ENCODE measurements around the gene COL27A1.
A peak's percentile ranks its signal among the peaks of the same experiment; 100 is the strongest.

COL27A1 gene

GRCh38 chr9:114287763-114288192 lies 132.4 kb downstream of the COL27A1 start:
- DNase-seq (ENCODE audit: low spot score): no peak

GRCh38 chr9:114288193-114289091 lies 133.1 kb downstream of the COL27A1 start:
- DNase-seq (ENCODE audit: low spot score): no peak

GRCh38 chr9:114289106-114289505 lies 133.8 kb downstream of the COL27A1 start:
- no peak for DNase-seq (ENCODE audit: low spot score)

GRCh38 chr9:114289571-114290481 lies 134.5 kb downstream of the COL27A1 start:
- no peak for DNase-seq (ENCODE audit: low spot score)

- no peak for DNase-seq (ENCODE audit: low spot score)
Measured at GRCh38 chr9:114290561-114290986, 135.2 kb downstream of the COL27A1 start.

GRCh38 chr9:114291064-114291474 lies 135.7 kb downstream of the COL27A1 start:
- DNase-seq (ENCODE audit: low spot score): peak; percentile 69

GRCh38 chr9:114291886-114292590 lies 136.7 kb downstream of the COL27A1 start:
- no peak for DNase-seq (ENCODE audit: low spot score)

GRCh38 chr9:114294664-114295063 lies 139.3 kb downstream of the COL27A1 start:
- no peak for DNase-seq (ENCODE audit: low spot score)

- DNase-seq (ENCODE audit: low spot score): no peak
Measured at GRCh38 chr9:114296338-114296737, 141.0 kb downstream of the COL27A1 start.

- no peak for DNase-seq (ENCODE audit: low spot score)
Measured at GRCh38 chr9:114299286-114300152, 144.2 kb downstream of the COL27A1 start.

- no peak for DNase-seq (ENCODE audit: low spot score)
Measured at GRCh38 chr9:114300153-114300845, 145.0 kb downstream of the COL27A1 start.

- no peak for DNase-seq (ENCODE audit: low spot score)
Measured at GRCh38 chr9:114300846-114301797, 145.8 kb downstream of the COL27A1 start.

- no peak for DNase-seq (ENCODE audit: low spot score)
Measured at GRCh38 chr9:114301798-114302565, 146.6 kb downstream of the COL27A1 start.

- DNase-seq (ENCODE audit: low spot score): no peak
Measured at GRCh38 chr9:114302727-114303126, 147.4 kb downstream of the COL27A1 start.

GRCh38 chr9:114303571-114303970 lies 148.2 kb downstream of the COL27A1 start:
- DNase-seq (ENCODE audit: low spot score): no peak

GRCh38 chr9:114303977-114304376 lies 148.6 kb downstream of the COL27A1 start:
- no peak for DNase-seq (ENCODE audit: low spot score)

- no peak for DNase-seq (ENCODE audit: low spot score)
Measured at GRCh38 chr9:114304416-114305188, 149.3 kb downstream of the COL27A1 start.

- no peak for DNase-seq (ENCODE audit: low spot score)
Measured at GRCh38 chr9:114307899-114308267, 152.5 kb downstream of the COL27A1 start.
